Putamen (tissue), 1 donor: Measurements from ENCODE around the gene LSAMP.

Experiments used
- DNase-seq: peaks from one replicate; pipeline ENCODE4 v3.0.0-alpha.2; 2016; ENCODE audit warnings: low spot score

Gene LSAMP

DNA sequence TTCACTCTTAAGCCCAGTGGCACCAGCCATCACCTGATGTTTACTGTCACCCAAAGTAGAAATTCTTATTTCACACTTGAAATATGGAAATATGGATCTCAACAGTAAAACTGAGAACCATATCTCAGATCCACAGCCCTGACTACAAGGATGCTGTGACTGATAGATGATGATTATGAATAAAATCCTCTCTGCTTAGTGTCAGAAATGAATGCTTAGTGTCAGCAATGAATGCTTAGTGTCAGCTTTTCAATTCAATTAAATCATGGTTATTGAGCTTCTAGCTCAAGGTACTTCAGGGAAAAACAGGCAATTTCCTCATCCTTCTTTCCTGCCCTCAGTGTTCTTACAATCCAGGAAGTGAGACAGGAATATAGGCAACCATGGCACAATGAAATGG is 392.3 kb downstream of the LSAMP start:
- no peak for DNase-seq

DNA sequence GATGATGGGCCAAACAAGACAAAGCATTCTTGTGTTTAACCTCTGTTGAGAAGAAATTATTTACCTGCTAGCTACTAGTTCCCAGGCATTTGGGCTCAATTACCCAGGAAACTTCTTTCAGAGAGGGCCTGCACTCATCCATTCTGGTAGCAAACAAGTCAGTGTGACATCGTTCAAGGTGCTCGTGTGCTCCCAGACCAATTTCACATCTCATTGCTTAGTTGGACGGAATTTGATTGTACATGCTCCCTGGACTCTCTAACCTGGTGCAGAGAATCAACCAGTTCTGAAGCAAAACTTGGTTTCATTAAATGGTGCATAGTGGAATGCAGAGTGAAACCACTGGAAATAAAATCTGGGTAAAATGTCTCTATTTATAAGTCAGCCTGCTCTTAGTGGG is 392.7 kb downstream of the LSAMP start:
- no peak for DNase-seq

DNA sequence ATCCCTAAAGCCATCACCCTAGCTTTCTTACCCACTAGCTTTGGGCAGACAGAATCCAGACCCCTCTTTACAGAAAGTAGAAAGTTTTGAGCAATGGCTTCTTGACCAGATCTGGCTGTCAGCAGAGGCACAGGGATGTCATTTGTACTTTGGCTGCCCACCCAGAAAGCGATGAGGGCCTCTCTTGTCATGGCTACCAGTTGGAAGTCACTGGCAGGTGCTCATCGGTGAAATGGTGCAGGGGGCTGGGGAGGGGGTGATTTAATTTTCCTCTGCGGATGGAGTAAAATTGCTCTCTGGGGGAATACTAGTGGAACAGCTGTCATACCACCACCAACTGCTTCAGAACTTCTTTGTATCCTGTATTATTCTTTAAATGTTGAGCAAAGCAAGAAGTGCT is 393.7 kb downstream of the LSAMP start:
- DNase-seq = no peak

DNA sequence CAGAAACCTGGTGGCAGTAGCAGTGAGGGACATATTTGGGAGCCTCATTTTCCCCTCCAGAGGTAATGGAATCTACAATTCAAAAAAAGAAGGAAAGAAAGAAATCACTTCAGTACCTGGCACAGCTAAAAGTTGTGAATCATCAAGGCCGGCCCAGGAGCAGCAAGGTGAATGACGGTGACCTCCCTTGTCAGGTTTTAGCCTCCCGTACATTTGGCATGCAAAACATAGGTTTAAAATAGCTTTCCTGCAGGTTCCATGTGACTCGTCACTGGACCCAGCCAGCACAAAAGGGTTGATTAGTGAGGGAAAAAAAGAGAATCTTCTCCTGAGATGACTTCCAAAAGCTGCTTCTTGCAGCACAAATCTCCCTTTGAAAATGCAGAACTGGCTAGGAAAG is 394.2 kb downstream of the LSAMP start:
- DNase-seq = no peak

DNA sequence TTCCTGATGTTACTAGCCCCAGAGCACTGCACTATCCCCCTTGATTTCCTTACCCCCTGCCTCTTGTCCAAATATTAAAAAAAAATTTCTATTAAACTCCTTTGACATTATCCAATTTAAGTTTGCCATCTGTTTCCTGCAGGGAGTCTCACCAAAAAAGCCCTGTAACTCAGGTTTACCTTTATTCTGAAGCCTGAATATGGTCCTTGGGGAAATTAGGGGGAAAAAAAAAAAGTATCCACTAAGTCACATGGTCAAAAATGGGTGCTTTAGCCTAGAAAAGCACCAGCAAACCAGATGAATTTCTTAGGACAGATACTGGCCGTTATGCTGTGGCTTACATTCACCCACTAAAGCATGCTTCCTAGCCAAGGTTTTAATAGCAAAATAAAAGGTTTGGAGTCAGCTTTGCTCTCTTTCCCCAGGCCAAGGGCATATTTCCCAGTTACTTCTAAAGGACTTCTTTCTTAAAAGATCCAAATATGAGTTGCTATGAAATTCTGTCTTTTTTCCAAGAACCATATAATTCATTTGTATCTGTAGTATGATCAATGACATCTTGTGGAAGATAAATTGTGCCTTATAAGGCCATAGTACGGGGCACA is 394.9 kb downstream of the LSAMP start:
- no peak for DNase-seq

DNA sequence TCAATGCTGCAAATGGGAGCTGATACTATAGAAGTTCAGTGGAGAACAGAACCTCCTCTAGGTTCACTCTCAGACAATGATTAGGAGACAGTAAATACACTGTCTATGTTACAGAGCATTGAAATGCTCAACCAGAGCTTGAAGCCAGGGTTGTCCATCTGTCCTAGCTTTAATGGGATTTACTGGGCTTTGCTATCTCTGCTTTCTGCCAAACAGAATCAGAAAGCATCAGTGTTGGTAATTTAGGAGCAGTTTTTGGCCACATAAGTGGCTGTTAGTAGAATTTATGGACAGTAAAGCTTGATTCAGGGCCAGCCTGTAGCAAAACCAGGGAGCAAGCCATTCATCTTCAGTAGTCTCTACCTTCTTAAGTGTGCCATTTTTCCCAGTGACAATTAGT is 396.3 kb downstream of the LSAMP start:
- no peak for DNase-seq

DNA sequence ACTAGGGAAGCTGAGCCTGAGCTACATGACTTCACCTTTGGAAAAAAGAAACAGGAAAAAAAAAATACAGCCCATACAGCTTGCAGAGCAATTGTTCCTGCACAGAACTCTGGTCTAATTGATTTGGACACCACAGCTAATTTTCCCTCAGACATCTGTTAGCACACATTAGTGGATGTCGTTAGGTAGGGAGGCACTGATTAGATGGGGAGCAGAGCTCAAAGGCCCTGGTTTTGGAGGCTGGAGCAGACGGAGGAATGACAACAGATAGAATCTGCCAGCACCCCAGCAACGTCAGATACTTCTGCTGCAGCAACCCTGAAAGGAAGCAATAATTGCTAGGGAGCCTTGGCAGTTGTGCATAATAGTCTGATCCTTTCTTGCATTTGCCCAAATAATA is 398.9 kb downstream of the LSAMP start:
- no peak for DNase-seq

DNA sequence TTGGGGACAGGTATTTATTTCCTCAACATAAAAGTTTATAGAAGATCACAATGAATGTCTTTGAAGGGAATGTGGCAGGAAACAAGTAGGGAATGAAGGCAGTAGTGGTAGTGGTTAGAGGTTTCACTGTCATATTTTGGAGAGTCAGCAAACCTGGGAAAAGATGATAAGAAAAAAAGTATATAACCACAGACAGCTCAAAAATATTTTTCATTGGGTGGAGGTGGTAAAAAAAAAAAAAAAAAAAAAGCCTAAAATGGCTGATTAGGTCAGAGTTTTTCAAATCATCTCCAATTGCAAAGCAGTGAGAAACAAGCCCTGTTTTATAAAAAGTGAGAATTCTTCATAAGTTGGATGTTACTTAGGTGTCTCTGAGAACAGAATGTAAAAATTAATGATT is 400.0 kb downstream of the LSAMP start:
- DNase-seq = no peak

DNA sequence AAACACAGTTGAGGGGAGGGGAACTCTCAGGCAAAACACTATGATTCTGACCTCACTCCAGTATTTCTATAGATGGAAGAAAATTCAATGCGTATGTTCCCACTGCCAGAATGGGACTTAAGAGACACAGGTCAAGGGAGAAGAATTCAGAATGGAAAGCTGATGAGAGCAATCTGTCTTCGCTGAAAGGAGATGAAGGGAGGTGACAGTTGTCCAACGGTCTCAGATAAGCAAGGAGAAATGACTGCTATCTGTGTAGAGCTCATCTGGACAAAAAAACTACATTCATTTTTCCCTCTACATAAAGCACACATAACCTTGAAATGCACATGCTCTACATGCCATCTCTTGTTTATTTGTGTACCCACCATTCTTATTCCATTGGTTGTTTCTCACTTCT is 405.1 kb downstream of the LSAMP start:
- DNase-seq = no peak

DNA sequence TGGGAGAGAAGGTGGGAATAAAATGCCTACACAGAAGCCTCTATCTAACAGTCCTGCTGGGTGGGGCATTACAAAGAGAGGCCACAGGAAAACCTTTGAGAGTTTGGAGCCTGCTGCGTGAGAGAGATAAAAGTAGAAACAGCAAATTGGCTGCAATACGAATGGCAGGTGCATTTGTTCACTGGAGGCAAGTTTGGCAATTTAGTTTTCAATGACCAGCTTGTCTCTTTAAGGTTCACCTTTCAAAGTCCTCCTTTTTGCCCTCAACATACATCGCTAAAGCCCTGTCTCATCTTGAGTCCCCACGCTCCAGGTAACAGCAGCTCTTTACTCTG is 405.7 kb downstream of the LSAMP start:
- DNase-seq = no peak

DNA sequence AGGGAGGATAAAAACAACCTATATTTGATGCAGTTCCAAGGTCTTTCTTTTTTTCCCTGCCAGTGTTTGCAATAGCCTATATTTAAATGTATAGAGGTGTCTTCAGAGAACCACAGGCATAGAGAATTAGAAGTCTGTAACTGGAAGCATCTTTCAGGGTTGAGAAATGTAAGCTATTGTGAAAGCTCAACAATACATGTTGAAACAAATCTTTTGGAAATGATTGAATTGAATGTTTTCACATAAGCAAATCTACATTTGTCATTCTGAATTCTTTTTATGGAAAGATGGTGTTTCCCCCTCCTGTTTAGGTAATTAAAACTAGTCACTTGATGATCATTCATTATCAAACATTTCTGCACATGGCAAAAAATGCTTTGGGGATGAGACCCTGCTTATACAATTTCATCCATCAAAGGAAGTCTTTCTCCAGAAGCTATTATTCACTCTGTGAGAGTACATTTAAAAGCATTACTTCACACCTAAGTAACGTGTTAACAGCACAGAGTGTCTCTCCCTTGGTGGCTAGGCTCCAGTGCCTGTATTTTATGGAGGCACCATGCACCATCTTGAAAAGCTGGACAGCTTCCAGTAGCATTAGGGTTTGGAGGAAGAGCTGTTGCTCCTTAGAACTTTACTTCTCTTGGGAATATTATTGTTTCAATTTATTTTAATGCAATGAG is 406.2 kb downstream of the LSAMP start:
- DNase-seq = no peak

DNA sequence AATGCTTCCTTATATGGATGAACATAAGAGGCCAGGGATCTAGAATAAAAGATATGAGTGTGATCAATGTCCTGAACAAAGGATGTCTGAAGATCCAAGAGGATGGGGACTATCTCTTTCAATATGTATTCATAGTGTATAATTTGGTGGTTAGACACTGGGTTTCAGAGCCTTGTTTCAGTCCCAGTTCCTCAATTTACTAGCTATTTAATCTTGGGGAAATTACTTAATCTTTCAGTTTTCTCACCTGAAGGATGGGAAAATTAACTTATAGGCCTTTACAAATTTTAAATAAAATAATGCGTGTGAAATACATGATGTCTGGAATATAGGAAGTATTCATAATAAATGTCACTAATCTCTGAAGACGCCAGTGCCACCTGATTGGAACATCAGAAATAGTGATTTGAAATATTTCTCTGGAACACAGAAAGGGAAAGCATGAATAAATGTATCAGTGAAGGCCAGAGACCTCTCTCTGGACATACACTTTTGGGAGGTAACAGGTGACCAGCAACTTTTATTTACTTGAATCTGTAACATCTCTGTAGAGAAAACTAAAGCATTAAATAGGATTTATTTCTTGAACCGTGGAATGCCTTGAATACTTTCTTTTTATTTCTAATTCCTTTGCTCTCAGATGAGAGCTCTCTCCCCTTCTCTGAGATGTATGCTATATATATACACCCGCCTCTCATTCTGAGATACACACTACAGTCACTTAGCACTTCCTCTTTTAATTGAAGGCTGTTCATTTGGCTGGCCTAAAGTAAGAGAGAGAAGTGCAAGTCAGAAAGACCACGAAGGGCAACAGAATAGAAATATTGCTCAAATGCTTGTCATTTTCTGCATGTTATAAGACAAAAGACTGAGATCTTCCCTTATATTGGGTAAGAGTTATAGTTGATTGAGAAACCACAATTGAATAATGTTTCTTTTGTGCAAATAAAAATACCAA is 407.1 kb downstream of the LSAMP start:
- DNase-seq = no peak

DNA sequence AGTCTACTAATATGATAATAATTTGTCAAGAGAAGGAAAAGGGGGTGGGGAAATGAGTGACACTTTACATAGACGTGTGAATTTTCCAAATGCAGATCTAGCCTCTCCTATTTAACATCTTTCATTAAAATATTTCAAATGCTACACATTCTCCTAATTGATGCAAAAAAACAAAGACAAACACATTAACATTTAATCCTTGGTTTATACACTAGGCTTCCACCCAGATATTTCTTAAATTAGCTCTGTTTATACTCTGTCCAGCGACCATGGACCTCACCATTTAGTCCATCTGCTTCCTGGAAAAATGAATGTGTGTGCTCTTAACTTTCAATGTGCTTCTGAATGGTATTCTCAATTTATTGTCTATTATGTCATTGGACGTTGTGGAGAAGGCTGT is 409.9 kb downstream of the LSAMP start:
- DNase-seq = no peak

DNA sequence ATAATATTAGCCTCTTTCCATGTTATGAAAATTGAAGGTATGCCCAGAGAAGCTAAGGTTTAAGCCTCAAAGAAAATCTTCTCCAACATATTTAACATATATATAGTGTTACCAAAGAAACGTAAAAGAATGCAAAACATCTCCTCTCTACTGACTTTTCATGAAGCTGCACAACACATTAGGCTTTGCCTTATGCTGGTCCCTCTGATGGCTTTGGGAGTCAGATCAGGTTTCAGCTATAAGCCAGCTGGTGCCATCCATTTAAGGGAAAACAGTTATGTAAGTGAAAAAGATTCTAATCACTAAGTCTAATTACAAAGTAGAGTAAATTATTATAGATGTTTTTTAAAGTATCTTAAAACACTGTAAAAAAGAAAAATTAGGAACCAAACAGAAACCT is 410.5 kb downstream of the LSAMP start:
- DNase-seq = no peak

DNA sequence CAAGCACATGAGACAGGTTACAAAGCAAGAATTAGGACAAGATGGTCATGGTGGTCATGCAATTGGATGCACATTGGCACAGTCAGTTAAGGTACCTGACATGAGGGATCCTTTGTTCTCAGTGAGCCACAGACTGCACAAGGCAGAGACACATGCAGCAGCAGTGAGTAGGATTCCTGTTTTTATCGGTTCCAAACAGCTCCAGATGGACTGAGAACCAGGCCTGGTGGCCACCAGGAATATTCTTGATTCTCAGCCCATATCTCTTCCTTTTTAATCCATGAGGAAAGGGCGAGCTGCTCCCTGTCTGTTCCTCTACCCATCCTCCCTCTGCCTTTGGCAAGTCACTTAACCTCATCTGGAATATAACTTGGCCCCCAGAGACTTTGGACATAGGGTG is 411.2 kb downstream of the LSAMP start:
- DNase-seq = no peak

DNA sequence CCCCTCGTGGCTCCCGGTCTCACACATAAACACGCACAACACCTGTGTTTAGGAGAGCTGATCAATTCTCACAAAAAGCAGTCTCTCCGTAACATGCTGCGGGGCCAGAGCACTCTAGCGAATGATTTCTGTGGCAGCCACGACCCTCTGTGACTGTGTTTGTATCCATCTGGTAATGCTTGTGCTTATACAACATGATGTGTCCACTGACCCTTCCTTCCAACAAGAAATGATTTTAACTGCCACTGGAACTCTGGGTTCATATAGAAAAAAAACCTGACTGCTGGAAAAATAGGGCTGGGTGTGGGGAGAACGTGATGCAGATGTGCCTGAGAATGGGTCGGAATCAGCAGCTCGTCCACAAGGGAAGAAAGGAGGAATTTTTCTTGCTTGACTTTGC is 411.8 kb downstream of the LSAMP start:
- no peak for DNase-seq

DNA sequence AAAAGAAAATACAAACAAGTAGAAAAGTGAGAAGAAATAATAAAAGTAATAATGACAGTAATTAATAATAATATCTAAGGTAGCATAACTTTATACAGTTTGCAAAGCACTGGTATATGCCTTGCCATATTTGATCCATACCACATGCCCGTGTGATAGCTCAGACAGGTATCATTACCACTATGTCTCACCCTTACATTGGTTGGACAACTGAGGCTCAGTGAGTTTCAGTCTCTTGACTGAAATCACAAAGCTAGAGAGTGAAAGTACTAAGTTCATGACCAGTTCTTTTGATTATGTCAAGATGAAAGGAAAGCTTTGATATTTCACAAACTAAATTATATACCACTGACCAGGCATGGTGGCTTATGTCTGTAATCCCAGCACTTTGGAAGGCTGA is 413.1 kb downstream of the LSAMP start:
- no peak for DNase-seq

DNA sequence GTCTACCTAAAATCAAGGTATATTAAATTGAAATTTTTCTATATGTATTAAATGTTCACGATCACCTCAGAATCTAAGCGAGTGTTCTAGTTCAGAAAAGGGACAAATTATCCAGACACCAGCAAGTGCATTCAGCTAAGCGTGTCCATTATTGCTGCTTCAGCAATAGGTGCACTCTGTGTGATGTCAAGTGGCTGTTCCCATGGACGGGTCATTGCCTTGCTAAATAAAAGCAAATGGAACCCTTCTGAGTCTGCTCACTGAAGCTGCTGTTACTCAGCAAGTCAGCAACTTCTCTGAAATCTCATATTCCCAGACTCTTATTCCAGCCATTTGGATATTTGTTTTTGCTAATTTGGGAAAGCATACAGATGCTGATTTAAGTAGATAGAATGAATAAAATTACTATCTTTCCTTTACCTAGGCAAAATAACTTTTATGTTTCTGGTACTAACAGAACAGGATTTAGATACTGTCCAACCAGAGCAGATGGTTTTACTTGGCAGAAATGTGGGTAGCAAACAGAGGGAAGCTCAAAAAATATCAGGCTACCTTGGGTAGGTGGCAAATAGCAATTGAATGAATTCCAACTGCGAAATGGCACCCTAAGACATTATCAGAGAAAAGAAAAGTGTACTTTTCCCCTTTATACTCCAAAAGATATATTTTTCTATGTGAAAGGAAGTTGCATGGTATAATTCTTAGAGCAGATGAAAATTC is 415.0 kb downstream of the LSAMP start:
- no peak for DNase-seq

DNA sequence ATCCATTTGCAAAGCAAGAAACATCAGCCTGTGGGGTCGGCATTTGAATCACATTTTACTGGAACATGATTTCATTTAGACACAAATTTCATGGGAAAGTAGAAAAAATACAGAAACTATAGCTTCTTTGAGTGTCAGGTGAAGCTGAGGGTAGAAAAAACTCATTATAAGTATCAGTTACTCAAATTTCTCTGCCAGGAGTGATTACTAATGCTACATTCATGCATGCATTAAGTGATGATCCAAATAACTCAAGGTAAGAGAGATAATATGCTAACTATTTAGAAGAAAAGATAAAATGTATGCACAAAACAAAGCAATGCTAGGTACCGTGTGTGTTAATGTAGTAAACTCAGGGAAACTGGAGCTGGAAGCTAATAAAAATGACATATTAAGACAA is 416.0 kb downstream of the LSAMP start:
- no peak for DNase-seq

DNA sequence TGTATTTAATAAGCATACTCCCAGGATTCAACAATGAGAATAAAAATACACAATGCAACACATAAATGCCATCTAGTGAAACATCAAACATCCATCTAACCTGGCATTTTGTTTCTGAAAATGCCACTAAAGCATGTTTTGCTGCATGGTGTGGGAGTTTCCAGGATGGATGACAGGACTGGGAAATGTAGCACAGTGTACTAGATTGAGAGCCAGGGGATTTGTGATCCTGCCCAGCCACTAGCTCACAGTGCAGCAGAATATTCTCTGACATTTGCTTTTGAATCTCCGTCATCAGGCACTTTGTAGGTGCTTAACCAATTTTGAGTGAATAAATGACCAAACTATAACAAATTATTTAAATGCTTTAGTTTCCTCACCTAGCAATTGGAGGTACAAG is 417.1 kb downstream of the LSAMP start:
- DNase-seq = no peak

DNA sequence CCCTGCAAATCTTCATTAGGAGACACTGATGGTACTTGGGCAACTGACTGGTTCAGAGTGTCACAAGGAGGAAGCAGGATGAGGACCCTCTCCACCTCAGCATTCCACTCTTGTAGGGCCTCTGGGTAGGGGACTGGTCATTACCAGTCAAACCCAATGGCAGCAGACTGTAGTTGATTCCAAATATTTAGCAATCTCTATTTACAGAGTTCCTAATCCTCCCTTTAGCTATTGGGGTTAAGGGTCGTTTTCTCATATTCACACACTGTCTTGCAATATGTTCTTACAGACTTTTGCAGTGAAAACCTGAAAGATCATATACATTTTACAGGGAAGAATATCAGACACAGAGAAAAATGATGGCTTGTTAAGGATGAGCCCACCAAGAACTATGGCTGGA is 424.3 kb downstream of the LSAMP start:
- DNase-seq = no peak

DNA sequence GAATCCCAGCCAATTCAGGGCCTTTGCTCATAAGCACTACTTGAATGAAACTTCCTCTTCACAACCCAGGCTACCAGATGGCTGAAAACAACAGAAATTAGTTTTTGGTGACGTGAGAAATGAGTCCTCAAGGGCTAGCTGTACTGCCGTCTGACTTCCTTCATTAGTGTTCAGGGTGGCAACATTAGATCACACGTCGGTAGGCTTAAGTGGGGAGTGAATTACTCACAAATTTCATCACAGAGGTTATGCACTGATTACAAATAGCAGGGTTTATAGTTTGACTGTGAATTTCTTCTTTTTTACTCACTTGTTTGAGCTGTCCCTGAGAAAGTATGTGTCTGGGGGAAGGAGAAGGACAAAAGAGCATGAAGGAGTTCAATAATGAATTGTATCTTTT is 424.8 kb downstream of the LSAMP start:
- no peak for DNase-seq
